NCI-H2171 treated with DMSO at 0.1 percent for 48 hours (cell line): Measurements from ENCODE around the gene FFAR2.
"Not testable (repeated sequence)": the region's sequence is repeated elsewhere in the genome, so short reads cannot be mapped to it uniquely, and the experiment has no call there.

Experiments used
- DNase-seq: peaks from one replicate; lab custom pipeline; 2025; lab: John Stamatoyannopoulos, UW

The FFAR2 gene

DNA sequence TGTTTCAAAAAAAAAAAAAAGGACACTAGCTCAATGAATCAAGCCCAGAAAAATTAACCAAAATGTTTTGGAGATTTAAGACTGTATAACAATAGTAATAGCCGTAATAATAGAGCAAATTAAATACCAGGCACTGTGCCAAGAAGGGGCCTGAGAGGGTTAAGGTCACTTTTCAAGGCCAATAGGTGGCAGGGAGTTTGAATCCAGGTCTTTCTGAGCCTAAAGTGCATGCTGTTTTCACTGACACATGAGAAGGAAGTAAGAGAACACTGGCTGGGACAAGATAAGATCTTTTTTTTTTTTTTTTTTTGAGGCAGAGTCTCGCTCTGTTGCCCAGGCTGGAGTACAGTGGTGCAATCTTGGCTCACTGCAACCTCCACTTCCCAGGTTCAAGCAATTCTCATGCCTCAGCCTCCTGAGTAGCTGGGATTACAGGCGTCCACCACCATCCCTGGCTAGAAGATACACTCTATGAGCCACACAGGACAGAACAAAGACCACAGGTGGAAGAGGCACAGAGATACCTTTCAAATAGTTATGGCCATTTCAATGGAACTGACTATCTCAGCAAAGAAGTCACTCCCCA, 7.7 kb downstream of the FFAR2 start:
- no peak for DNase-seq

DNA sequence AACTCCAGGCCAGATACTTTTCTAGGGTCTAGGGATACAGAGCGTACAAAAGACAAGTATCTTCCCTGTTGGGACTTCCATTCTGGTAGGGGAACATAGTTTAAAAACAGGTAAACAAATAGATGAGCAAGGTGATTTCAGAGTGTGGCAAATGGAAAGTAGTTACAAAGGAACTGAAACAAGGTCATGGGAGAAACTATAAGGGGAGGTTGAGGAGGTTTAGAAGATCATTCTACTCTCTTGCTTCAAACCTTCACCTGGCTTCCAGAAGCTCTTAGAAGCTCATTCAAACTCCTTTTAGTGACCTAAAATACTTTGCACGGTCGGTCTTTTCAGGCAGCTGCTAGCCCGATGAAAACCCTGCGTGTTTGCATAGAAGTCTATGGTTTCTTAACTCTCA, 9.1 kb downstream of the FFAR2 start:
- no peak for DNase-seq

DNA sequence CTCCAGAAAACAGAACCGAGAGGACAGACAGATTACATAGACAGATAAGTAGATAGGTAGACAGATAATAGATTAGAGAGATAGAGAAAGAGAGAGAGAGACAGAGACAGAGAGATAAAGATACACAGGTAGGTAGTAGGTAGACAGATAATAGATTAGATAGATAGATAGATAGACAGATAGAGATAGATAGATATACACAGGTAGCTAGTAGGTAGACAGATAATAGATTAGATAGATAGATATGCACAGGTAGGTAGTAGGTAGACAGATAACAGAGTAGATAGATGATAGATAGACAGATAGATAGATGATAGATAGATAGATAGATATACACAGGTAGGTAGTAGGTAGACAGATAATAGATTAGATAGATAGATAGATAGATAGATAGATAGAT, 10.1 kb downstream of the FFAR2 start:
- DNase-seq = no peak

DNA sequence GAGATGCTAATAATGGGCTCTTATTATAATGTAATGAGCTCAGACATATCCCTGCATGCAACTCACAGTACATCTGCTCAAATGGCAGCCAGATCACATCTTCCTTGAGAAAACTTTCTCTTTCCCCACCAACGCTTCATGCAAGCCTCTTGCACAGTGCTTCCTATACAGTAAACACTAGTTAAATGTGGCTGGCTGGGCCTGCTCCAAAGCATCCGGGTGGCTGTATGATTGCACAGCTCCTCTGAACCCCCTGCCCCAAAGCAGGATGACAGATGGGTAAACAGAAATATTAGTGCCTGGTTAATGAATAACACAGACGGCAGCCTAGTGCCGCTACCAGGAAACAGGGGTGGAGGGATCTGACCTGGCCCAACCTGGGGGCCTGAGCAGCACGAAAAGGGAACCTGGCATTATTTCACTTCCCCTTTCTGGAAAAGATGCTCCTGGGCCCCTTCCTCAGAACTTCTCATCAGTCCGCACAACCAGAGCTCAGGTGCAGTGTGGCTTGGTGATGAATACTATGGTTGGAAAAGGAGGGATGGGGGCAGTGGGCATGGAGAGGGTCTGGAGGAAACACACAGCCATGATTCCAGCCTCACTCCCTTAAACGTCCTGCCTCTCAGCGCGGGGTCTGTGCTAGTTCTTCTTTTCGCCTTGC, 10.8 kb downstream of the FFAR2 start:
- DNase-seq = peak; percentile 45

DNA sequence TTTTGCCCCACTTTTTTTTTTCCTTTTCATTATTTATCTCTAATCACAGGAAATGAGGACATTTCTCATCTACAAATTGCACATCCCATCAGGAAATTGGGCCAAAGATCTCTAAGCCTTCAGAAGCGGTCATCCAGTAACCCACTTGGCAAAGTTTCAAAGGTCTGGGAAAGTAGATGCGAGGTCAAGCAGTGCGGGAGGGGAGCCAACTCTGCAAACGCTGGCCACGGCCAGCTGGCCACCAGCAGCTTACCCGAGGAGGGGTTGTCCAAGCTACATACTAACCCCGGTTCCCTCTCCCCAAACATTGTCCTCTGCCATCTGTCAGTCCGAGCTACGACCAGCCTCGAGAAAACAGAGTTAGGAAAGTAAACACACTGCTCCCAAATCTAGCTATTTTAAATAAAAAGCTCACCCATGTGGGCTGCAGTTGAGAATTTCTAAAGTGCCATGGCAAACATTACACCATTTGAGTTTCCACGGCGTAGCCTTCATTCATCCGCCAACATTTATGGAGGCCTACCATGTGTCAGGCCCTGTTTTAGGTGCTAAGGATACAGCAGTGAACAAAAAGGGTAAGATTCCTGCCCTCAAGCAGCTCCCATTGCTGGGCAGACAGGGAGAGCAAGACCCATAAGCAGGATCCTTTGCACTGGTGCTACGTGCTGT, 11.5 kb downstream of the FFAR2 start:
- no peak for DNase-seq

DNA sequence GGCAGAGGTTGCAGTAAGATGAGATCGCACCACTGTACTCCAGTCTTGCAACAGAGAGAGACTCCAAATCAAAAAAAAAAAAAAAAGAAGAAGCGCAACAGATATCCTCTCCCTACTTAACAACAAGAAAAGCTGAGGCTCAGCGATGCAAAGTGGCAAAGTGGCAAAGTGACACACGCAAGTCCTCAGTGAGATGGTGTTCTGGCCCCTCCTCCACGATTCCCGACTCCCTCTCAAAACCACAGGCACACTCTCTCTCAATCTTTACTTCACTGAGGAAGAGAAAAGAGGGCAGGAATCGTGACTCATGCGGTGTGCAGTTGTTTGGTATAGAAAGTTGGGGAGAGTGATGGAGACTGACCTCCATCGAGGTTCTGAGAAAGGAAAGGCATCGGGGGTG, 12.6 kb downstream of the FFAR2 start:
- no peak for DNase-seq

DNA sequence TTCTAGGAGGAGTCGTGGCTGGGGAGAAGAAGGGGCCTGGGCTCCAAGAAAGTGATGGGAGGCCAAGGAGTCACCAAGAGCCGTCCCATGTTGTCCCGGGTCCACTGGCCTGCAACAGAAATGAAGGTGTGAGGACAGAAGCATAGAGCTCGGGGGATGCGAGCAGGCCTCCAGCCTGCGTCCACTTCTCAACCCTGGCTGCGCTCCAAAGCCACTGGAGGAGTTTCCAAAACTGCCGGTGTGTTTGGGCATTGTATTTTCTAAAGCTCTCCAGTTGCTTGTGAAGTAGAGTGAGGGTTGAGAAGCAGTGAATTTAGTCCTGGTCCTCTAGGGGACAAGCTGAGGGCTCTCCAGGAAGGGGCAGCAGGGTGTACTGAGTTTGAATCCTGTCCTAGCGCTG, 13.0 kb downstream of the FFAR2 start:
- DNase-seq = no peak

DNA sequence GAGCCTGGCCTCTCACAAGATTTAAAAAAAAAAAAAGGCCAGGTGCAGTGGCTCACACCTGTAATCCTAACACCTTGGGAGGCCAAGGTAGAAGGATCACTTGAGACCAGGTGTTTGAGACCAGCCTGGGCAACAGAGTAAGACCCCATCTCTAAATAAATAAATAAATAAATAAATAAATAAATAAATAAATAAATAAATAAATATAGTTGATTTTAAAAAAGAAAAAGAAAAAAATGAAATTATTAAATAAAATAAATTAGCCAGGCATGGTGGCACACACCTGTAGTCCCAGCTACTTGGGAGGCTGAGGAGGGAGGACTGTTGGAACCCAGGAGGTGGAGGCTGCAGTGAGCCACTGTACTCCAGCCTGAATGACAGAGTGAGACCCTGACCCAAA, 13.7 kb downstream of the FFAR2 start:
- not testable (repeated sequence) for DNase-seq

DNA sequence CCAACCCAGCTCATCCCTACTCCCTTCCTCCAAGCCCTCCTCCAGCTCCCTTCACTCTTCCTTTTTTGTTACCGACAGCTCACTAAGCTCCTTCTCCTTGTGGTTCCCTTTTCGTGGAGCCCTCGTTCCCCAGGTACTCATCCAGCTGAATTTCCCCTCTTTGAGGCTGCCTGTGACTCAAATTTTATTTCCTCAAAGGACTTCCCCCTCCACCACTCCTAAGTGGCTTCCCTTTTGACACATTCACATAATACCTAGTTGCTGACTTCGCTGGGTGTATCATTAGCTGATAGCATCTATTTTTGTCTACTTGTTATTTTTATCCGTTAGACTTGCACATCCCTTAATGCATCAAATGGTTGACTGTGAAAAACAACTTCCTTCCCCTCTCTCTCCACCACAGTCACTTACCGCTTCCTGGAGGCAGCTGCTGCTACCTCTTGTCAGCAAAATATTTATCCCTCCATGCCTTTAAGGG, 14.5 kb downstream of the FFAR2 start:
- DNase-seq = no peak

DNA sequence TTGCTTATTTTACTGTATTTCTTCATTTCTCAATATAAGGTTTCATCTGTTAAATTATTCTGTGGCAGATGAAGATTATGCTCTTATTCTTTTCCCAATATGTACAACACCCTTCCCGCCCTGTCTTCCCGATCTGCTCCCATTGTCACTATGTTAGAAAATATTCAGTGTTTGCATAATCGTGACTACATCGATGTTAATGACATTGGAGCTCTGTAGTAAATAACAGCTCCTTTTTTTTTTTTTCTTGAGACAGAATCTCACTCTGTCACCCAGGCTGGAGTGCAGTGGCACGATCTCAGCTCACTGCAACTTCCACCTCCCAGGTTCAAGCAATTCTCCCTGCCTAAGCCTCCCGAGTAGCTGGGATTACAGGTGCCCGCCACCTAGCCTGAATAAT, 14.9 kb downstream of the FFAR2 start:
- DNase-seq = peak; percentile 3

DNA sequence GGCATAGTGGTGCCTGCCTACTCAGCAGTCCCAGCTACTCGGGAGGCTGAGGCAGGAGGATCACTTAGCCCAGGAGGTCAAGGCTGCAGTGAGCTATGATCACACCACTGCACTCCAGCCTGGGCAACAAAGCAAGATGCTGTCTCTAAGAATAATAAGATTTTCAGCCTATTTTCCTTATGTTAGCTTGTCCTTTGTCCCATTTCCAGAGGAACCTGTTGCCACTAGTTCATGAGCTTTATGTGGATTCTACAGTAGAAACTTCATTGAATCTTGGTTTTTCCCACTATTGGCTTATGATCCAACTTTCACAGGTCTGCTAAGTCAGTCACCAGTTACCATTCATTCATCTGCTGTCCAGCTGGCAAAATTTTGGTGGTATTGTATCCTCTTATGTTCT, 18.2 kb downstream of the FFAR2 start:
- no peak for DNase-seq

DNA sequence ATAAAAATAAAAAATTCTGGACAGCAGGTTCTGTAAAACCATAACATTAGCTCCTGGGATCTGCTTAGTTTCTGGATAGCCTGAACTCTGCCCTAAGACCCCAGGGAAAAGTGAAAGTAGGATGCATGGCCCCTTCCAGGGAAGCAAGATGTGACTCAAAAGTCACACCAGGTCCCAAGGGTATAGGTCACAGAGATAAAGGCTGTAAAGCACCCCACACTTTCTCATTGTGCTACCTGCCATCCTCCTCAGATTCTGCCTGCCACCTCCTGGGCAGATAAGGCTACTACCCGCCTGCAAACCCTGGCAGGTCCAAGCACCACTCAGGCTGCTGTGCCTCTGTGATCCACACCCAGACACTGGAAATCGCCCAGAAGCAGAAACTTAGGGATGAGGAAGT, 20.6 kb downstream of the FFAR2 start:
- DNase-seq = peak; percentile 46

DNA sequence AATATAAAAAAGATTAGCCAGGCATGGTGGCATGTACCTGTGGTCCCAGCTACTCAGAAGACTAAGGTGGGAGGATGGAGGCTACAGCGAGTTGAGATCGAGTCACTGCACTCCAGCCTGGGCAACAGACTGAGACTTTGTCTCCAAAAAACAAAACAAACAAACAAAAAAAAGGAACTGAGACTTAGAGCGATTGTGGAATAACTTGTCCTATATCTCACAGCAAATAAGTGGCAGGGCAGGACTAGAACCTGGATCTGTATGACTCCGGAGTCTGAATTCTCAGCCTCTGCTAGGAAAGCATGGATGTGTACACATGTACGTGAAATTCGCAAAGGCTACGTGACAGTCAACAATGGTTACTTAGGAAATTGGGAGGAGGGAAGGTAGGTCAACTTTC, 22.1 kb downstream of the FFAR2 start:
- DNase-seq = no peak

DNA sequence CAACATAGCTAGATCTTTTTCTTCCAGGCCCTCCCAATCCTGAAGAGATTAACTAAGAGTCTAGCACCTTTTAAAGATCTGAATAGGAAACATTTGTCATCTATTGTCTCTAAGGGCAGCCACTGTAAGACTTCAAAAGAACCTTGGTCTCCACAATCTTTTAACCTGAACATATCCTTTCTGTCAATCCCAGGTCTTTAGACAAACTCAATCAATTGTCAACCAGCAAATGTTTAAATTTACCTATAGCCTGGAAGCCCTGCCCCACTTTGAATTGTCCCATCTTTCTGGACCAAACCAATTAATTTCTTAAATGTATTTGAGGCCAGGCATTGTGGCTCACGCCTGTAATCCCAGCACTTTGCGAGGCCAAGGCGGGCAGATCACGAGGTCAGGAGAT, 23.0 kb downstream of the FFAR2 start:
- DNase-seq = not testable (repeated sequence)

DNA sequence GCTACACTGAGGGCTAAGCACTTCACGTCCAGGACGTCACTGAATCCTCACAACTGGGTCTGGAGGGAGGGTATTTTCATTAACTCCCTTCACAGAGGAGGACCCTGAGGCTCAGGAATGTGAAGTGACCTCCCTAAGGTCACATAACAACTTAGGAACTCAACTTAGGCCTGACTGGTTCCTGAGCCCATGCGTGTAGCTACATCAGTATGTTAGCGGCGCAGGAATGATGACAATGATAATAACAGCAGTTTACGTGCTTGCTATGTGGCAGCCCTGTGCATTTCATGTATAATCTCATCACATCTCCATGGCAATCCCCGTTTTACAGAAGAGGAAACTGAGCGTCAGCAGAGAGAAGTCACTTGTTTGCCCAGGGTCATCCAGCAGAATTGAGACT, 23.9 kb downstream of the FFAR2 start:
- DNase-seq = no peak

DNA sequence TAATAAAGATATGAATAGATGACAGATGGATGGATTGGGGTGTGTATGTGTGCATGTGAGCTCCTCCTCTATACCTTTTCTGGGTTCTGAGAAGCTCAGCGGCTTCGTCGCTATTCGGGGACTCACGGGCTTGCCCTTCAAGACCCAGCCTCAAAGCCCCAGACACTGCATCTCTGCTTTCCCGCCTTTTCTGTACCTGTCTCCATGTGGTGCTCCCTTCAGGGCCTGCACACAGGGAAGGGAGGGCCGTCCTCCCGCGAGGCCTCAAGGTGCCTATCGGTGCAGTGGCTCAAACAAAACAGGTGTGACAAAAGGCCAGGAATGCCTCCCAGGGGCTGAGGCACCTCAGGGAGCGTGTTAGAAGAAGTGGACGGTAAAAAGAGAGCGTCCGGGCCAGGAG, 26.0 kb downstream of the FFAR2 start:
- no peak for DNase-seq

DNA sequence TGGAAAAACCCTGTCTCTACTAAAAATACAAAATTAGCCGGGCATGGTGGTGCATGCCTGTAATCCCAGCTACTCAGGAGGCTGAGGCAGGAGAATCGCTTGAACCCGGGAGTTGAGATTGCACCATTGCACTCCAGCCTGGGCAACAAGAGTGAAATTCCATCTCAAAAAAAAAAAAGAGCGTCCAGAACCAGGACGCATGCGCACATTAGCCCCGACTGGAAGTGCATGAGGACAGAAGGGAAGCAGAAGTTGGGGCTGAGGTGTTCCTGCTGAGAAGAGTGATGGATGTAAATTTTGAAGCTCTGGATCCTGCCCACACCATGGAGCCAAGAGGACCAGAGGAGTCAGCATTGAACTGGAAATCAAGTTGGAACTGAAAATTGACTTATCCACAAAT, 26.5 kb downstream of the FFAR2 start:
- not testable (repeated sequence) for DNase-seq

DNA sequence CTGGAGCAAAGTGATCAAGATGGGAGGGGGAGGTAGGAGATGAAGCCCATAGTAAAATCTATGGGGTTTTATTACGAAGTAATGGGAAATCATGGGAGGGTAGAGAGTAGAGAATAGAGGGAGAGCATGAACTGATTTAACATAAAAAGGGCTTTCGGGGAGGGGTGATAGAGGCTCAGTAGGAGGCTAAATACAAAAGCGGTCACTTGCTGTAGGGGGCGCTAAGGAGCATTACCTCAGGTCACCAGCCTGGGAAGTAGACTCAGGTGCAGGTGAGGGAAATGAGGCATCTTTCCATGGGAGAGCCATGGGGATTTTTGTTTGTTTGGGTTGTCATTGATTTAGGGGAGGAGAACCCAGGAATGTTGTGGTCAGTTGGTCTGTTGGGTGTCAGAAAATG, 28.1 kb downstream of the FFAR2 start:
- no peak for DNase-seq

DNA sequence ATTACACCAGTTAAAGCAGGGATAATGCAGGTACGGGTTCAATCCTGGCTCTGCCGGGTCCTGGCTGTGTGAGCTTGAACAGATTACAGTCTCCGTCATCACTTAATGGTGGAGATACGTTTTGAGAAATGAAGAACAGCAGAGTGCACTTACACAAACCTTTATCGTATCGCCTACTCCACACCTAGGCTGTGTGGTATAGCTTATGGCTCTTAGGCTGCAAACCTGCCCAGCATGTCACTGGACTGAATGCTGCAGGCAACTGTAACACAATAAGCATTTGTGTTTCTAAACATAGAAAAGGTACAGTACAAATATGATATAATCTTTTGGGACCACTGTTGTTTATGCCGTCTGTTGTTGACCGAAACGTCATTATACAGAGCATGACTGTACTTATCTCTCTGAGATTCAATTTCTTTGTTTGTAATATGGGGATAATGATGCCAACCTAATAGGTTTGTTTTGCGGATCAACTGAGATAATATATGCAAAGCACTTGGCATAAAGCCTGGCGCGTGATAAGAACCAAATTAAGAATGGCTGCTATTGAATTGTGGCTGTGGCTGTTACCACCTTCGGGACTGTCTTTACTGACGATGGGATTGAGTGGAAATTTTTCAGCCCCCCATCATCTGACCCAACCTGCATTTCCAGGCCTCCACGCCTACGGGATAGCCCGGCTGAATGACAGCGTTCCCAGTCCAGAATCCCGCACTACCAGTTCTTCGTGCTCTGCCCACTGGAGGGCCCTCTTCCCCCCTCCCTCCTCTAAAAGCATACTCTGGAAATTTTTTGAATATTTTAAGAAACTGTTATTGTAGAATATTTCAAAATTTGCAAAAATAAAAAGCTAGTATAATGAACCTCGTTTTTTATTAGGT, 31.0 kb downstream of the FFAR2 start:
- peak; percentile 3 for DNase-seq

DNA sequence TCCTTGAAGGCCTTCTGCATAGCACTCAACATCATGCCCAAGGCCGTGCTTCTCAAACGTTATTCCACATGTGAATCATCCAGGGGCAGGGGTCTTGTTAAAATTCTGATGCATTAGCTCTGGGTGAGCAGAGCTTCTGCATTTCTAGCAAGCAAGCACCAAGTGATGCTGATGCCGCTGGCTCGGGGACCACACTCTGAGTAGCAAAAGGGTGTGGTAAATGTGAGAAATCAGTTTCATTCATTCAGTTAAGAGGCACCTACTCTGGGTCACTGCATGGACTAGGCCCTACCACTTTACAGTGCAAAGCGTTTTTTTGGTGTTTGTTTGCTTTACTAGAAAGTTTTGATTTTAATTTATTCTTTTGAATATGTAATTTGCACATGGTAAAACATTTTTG, 35.0 kb downstream of the FFAR2 start:
- no peak for DNase-seq

DNA sequence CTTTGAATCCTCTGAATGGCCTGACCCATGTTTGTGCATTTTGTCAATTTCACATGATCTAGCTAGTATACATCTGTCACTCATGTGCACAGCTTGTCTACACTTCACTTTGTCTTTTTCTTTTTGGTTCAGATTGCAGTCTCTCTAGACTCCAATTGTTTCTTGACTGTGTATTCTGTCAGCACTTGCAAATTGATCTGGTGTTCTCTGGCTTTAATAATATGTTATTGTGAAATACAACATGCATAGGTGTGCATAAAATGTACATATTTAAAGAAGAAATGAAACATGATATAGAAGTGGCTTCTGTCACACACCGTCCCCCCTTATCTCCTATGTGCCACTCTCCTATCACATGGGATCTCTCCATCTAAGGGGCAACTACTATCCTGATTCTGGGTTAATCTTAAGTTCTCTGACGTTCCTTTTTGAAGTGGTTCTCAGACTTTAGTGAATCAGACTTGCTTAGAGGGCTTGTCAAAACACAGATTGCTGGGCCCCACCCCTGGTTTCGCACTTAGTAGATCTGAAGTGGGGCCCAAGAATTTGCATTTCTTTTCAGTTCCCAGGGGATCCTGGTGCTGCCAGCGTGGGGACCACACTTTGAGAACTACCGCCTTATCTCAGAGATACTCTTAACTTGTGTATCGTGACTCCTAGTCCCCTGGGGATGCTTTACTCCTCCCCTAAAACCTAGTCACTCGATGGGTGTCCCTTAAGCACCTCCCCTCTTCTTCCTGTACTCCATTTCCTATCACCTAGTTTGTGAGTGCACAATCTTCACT, 36.4 kb downstream of the FFAR2 start:
- DNase-seq = peak; percentile 43

DNA sequence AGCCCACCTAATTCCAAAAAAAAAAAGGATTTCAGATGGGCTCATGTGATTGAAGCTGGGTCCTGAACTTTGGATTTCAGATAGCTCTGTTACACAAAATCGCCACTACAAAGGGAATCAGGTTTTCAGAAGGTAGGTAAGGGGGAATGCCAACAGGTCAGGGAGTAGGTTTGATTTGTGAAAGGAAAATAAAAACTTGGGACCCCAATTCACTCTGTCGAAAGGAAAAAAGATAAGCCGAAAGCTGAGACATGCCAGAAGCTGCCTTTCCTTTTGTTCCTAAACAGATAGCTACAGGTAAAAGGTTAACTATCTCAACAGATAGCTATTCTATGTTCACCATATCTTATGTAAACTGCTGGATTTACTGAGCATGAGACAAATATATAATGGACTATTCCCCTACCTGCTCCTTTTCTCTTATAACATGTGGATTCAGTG, 38.2 kb downstream of the FFAR2 start:
- no peak for DNase-seq
